ENCODE results near the gene NPPC.
A peak's percentile ranks its signal among the peaks of the same experiment; 100 is the strongest.

NPPC gene

DNA sequence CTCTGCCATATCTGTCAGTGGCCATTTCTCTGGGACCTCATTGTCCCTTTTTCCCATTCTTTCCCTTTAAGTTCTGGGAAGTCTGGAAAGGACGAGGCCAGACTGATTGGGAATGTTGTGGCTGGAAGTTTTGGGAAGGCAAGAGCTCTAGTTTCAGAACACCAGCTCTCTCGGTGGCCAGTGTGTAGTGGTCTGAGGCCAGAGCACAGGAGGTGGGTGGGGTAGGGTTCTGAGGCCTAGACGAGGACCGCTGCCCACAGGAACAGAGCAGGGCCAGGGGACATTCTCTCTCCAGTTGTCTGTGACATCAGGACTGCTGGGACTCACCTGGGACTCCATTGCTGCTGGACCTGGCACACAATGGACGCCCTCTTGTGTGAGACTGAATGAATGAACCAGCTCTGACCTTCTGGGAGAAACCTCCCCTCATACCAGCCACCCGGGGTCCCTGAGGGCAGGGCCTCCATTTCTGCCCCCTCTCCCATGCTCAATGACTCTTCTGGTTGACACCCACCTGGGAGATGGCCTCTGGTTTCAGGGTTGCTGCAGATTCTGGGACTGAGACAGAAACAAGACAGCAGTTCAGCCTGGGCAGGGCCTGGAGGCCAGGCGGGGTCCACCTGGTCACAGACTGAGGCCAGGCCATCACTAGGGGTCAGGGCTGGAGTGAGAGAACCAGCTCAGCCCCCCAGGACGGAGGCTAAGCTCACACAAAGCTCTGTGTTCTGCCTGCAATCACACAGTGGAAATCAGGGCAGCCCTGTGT is 8.4 kb upstream of the NPPC start:
- no peak for DNase-seq

DNA sequence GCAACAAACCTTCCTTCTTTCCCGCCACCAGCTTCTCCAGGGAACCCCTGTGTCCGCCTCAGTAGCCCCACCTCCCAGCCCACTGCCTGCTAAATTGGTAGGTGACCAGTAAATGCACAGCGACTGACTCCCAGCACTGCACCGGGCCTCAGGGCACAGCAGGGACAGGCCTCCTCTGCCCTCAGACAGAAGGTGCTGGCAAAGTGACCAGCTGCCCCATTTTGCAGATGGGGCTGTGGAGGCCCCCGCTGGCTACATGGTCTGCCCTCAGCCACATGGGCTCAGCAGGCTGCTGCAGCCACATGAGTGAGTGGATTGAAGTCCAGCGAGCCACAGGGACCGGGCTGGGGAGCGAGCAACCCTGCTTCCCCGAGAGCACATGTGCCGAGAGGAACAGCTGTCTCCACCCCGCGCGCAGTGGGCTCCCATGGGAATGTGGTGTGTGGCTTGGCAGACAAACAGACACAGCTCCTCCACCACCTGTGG is 7.8 kb upstream of the NPPC start:
- no peak for DNase-seq

DNA sequence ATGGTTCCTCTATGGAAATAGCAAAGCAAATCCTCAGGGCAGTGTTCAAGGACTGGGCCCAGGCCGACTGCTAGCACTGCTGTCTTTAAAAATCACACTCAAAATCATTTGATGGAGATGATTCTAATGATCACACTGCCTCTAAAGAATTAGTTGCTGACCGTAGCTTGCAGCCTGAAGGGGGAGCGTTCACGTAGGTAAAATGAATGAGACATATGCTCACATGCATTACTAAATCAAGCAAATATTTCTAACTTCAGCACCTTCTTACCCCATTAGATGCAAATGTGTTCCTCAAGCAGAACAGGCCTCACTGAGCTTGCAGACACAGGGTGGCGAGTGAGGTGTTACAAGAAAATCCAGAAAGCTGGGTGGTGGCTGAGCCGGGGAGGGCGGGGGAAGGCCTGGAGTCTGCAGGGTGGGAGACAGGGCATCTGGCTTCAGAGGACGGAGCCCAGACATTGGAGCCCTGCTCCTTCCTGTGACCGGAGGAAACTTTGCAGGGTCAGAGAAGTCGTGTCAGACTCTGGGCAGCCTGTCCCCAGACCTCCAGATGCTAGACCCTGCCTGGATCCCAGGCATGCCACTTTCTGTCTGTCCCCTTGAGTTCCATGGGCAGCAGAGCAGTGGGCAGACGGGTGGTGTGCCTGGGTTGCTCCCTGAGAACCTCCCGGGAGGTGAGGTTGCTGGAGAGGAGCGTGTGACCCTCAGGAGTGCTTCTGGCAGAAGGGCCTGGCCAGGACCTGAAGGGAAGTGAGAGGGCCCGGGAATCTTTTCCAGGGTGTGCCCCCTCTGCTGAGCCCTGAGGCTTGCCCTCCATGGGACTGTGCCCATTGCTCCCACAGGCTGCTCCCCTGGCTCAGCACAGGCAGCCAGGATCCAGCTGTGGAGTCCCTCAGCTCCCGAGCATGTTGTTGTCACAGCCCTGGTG is 7.1 kb upstream of the NPPC start:
- no peak for DNase-seq

DNA sequence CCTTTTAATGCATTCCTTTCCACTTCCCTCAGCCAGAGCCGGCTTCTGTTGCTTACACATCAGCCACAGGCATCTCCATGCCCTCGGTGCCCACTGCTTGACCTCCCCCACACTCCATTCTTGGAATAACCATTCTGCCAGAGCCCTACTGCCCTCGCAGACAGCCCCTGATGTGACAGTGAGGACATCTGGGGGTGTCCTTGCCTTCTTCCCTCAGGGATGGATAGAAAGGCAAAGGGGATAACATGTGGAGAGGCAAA is 6.4 kb upstream of the NPPC start:
- no peak for DNase-seq

DNA sequence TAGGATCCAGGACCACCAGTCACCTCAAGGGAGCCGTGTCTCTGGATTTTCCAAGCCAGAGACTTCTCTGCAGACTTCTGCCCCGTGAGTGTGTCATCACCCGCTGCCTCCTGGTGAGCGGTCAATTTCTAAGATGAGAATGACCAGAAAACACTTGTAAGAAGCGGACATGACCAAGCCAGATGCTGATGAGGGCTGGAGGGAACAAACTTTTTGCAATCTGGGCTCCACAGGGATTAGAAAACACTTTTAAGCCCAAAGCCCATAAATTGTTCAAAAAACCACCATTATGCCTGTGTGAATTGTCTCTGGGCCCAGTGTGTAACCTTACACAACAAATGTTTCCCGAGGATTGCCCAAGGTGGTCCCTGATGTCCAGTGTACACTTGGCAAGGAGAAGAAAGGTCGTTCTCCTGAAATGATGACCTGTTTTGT is 5.3 kb upstream of the NPPC start:
- DNase-seq: no peak

DNA sequence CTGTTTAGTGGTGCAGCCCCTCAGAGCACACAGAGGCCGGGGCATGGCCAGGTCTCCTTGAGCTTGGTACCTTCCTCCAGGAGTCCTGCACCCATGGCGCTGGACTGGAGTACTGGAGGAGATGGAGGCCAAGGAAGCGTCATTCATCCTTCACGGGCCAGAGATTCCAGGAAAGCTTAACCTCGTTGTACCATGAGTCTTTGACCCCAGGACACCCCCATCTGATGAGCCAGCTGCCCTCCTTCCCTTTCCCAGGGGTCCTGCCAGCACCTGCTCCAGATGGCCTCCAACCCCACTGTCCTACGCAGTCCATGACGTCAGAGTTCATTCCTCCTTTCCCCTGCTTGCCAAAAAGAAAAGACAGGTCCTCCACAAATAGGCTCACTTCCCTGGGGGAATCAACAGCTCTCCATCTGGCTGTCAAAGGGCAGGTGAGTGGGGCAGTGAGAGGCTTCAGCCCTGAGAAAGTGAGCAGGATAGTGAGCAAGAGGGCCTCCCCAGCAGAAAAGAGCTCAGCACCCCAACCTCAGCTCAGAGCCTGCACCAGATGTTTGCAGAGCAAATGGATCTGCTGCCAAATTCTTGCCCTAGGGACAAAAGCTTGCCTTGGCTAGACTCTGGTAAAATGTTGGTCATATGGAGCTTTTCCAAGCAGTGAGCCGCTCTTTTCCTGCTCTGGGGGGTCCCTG is 4.5 kb upstream of the NPPC start:
- DNase-seq: no peak

DNA sequence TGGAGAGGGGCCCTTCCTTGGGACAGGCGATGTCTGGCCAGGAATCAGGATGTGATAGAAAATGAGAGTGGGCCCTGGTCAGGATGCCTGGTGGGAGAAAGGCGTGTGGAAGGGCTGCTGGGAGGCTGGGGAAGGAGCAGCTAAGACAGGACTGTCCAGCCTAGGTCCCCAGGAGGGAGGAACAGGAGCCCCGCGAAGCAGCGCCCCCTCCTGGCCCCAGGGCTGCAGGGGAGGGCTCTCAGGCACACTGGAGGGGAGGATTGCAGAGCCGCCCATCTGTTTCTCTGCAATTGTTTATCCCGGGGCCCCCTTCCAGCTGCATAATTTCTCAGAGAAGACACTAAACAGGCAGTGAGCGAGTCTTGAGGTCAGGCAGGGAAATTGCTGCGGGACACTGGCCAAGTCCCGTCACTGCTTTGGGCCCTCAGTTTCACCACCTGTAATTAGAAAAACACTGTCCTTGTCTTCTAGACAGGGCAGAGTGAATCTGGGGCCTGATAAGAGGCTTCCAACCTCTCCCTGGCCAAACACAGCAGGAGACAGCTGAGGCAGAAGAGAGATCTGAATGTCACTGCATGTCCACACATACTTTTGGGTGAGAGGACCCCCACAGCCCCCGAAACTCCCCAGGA is 3.9 kb upstream of the NPPC start:
- no peak for DNase-seq

DNA sequence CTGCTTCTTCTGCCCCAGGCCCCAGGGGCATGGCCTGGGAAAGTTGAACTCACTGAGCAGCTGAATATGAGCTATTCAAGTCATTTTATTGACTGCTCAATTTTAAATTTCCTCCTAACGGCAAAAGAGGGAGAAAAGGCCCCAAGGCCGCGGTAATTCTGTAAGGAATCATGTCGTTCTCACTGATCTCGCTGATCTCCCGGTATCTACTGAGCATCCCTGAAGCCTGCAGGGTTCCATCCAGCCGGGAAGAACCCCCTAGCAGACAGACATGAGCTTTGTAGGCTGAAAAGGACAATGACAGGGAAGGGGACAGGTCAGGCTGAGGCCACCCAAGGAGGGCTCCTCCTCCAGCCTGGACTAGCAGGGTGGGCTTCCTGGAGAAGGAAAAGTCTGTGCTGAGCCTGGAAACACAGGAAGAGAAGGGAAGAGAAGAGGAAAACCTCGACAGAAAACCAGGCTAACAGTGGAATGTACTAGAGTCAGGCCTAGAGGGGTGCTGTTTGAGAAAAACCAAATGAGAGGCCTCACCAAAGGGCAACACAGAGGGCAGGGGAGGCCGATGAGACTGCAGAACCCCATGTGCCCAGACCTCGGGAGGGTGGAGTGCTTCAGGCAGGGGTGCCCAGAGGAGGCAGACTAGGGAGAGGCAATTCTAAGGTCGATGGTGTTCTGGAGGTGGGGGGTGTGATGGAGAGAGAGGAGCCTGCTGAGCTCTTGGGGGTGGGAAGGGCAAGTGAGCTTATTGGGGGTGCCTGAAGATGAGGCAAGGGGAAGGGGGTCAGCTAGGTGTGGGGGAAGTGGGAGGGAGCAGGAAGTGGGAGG is 2.9 kb upstream of the NPPC start:
- no peak for DNase-seq

DNA sequence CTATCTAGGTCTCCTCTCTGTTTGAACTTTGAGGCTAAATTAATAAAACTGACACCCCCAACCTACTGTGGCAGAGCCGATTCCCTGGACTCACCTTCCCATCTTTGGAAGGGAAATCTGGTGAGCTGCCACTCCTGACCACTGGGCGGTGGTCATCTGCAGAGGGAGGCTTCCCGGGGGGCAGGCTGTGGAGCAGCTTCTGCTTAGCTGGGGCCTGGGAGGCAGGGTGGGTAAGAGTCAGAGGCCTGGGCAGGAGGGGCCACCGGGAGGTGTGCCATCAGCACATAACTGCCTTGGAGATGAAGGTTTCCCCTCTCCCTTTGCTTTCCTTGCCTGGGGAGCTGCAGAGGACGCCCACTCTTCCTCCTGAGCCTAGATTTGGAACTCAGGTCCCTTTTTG is 2.3 kb upstream of the NPPC start:
- DNase-seq: no peak

DNA sequence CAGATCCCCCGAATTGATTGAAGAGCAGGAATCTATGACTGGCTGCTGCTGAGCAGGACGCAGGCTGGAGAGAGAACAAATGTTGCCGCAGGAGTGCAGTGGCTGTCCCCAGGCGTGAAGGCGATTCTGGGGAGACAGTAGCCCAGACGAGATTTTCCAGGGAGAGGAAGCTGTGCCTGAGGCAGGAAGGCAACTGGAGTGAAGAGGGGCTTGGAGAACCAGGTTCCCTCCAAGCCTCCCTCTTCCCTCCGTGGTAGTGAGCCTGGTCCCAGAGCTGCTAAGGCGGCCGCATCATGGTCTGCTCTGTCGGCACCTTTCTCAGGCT is 1.3 kb upstream of the NPPC start:
- no peak for DNase-seq

DNA sequence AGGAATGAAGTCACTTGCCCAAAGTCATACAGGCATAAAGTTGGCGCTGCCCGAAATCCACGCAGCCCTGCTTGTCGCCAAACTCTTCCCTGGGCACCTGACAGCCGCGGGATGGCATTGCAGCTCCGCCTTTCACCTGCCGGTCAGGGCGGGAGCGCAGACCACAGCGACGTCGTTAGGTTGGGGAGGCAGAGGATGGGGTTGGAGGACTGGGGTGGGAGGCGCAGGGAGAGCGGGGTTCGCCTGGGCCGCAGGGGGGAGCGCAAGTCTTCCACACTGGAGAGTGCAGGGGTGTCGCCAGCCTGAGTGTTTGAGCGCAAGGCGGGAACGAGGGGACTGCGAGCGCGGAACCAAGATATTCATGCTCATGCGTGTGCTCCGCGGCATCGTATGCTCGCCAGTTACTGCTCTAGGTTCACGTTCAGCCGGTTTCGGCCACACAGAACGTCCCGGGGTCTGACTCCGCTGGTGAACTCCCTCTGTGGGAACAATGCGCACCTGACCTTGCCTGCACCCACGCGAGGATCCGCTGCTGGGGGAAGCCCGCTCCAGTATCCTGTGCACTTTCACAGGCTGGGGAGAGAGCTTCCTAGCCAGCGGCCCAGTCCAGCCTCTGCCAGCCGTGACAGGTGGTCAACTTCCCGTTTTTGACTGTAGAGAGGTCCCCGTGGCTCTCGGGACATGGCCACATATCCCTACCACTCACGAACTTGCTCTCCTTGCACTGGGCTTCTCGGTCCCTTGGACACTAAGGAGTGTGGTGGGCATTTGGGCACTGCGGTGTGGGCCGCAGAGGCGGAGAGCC is 767 bp upstream of the NPPC start:
- DNase-seq: no peak

DNA sequence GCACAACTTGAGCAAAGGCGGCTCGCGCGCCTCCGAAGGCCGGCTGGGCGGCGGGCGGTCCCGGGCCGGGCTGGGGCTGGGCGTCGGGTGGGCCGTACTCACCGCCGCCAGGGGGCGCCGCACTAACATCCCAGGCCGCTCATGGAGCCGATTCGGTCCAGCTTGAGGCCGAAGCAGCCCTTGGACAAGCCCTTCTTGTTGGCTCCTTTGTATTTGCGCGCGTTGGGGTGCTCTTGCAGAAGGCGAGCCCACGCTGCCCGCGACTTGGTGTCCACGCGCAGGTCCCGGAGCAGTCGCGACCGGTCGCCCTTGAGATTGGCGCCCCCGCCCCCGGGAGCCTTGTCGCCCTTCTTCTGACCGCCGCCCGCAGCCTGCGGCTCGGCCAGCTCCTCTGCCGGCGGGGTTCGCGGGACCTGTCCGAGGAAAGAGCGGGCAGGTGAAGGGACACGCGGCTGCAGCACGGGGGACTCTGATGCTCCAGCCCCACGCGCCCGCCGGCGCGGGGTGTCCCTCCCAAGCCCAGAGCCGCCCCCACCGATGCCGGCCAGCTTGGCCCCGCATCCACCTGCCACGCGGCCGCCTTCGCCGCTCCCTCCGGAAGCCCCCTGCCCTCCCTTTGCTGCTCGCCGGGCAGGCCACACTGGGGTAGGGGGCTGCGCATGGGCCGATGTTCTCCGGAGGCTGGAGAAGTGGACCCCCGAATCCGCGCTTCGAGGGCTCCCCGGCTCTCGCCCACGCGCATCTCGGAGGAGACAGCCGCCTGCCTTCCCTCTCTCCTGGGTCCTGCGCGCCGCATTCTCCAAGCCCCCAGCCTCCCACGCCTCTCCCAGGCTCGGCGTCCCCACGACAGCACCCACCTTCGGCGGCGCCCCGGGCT is 655 bp downstream of the NPPC start:
- peak; percentile 66 to 77 for DNase-seq

DNA sequence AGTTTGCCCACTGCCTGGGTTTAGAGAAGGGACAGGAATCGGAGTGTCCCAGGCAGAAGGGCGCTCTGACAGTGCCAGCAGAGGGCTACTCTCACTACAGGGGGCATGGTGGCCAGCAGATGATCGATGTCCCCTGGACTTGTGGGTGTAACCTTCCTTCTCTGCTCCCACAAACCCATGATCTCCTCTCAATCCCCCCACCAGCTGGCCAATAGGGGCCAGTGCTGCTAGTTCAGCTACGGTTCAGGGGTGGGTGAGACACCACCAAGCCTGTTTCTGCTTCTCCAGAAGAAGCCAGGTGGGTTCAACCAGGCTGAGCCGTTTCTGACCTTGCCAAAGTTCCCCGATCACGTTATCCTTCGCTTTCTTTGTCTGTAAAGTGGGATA is 1.3 kb downstream of the NPPC start:
- DNase-seq: no peak

DNA sequence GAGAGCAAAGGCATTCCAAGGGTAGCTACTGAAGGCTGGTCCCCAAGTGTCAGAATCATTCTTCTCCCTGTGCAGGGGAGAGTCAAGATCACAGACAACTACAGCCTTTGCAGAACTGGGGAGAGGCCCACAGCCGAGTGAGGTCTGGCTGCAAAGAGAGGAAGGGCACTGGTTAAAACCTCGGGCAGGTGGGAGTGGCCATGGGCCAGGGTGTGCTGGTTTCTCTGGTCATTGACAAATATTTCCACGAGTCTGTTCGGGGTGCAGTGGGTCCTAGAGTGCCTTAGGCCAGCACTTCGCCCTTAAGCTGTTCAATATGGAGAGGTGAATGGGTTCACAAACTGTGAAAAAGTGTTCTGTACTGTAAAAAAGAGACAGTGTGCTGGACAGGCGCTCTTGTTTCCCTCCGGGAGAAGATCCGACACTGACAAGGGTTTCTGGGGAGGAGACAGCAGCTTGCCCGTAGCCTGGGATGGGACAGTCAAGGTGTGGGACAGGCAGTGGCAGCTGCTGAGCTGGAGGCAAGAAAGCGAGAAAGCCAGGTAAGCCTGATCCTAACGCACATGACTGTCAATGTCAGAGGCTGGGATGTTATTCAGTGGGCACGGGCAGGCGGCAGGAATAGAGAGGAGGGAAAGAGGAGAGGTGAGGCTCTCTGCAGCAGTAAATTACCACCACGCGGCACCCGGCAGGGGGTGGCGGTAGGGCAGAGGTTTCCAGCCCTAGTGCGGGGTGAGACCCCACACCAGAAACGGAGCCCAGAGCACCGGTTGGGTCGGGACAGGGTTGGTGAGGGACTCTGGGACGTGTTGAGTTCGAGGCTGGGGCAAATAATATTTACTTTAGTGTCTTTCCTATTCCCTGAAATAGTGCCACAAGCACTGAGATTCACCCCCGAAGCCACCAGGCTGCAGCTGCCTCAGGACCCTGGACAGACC is 2.0 kb downstream of the NPPC start:
- DNase-seq: no peak

DNA sequence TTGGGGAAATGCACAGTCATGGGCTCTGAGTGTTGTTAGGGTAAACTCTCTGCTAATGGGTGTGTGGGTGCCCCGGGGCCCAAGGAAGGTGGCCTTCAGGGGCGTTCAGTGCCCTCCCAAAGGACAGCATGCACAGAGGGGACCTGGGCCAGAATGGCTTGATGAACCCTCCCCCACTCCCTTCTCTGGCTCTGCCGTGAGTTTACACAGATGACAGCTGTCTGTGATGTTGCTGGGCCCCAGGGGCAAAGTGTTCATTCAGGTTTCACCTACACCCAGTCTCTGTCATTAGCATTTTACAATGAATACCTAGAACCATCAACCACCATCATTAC is 3.2 kb downstream of the NPPC start:
- no peak for DNase-seq

DNA sequence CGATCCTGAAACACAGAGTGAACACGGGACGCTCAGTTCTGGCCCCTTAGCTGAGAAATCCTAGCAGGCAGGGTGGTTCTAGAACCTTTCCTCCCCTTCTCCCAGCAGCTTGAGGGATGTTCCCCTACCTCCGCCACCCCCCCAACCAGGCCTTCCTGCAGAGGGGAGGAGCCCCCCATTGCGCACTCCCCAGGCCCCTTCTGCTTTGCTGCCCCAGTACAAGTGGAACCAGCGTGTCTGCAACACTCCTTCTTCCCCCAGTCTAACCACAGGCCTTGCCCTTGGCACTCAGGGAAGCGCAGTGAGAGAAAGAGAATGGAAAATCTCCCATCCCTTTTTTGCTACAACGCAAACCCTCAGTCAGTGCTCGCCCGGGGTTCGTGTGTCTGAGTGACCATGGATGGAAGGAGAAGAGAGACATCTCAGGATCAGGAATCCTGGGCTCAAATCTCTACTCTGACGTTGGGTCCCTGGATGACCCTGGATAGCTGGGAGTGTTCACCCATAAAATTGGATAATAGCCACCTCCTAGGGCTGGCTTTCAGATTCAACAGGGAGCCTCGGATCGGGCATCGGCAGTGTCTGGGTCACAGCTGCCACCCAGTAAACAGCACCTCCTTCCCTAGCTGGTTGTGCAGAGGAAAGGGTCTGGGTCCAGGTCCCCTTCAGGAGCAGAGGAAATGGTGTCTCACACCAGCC is 3.7 kb downstream of the NPPC start:
- no peak for DNase-seq

DNA sequence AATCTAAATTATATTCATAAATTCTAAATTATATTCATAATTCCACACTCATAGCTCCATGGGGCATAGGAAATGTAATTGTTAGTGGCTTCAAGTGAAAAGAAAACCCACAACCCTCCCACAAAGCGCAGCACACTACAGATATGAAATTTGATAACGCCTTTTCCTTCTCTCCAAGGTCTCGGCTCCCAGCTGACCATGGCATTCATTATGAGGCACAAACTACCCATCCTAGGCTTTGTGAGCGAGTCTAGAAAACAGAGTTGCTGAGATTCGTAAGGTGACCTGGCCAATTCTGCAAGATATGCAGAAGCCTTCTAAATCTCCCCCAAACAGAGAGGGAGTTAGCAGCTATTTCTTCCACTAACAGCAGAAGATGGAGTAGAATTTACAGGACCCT is 5.4 kb downstream of the NPPC start:
- no peak for DNase-seq

DNA sequence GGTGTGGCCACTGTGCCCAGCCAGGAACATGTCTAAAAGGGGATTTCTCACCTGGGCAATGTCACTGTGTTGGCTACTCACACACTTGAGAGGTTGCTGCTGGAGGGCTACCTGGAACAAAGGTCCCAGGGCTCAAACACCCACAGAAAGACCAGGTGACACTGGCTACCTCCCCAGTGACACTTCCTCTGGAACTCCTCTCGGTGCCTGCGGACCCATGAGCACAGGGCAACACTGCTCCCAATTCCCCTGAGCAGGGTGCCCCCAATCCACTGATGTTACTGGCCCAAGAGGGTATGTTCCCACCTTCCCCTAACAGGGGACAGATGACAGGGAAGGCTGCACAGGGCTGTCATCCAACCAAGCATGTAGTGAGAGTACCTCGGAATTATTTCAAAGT is 5.8 kb downstream of the NPPC start:
- DNase-seq: no peak

All from inflammatory macrophage (primary cell).